GM21390 (cell line): Measurements from ENCODE around the gene NSRP1.
"Not testable (repeated sequence)": the region's sequence is repeated elsewhere in the genome, so short reads cannot be mapped to it uniquely, and the experiment has no call there.

ENCODE experiments used
- ATAC-seq: cut with Tn5 transposase; IDR thresholded peaks from one replicate; pipeline ENCODE4 v1.9.1; 2021; ENCODE audit not compliant: unreplicated experiment

Gene NSRP1

GRCh38 chr17:30118635-30119034, 2.0 kb downstream of the NSRP1 start:
- ATAC-seq = not testable (repeated sequence)

GRCh38 chr17:30124273-30124796, 7.7 kb downstream of the NSRP1 start:
- ATAC-seq = no peak

- no peak for ATAC-seq
These were observed 13.5 kb downstream of the NSRP1 start for GRCh38 chr17:30130121-30130520.

GRCh38 chr17:30132615-30133014, 16.0 kb downstream of the NSRP1 start:
- ATAC-seq = no peak

GRCh38 chr17:30133197-30133596, 16.6 kb downstream of the NSRP1 start:
- ATAC-seq = no peak

- no peak for ATAC-seq
These were observed 17.9 kb downstream of the NSRP1 start for GRCh38 chr17:30134551-30134950.

- no peak for ATAC-seq
These were observed 20.5 kb downstream of the NSRP1 start for GRCh38 chr17:30137158-30137557.

- not testable (repeated sequence) for ATAC-seq
These were observed 31.2 kb downstream of the NSRP1 start for GRCh38 chr17:30147860-30148259.

- no peak for ATAC-seq
These were observed 31.8 kb downstream of the NSRP1 start for GRCh38 chr17:30148376-30148775.

GRCh38 chr17:30151471-30151870, 34.9 kb downstream of the NSRP1 start:
- ATAC-seq = no peak

GRCh38 chr17:30153463-30153862, 36.8 kb downstream of the NSRP1 start:
- no peak for ATAC-seq

- ATAC-seq = no peak
These were observed 38.8 kb downstream of the NSRP1 start for GRCh38 chr17:30155389-30155788.

- no peak for ATAC-seq
These were observed 42.4 kb downstream of the NSRP1 start for GRCh38 chr17:30158896-30159625.

GRCh38 chr17:30160419-30161172, 44.0 kb downstream of the NSRP1 start:
- no peak for ATAC-seq

GRCh38 chr17:30161601-30162000, 45.0 kb downstream of the NSRP1 start:
- ATAC-seq = no peak

GRCh38 chr17:30164531-30164930, 47.9 kb downstream of the NSRP1 start:
- no peak for ATAC-seq

- no peak for ATAC-seq
These were observed 48.5 kb downstream of the NSRP1 start for GRCh38 chr17:30165147-30165546.

GRCh38 chr17:30165960-30166359, 49.3 kb downstream of the NSRP1 start:
- ATAC-seq = no peak

GRCh38 chr17:30170415-30170987, 53.9 kb downstream of the NSRP1 start:
- ATAC-seq = no peak

- ATAC-seq = no peak
These were observed 55.9 kb downstream of the NSRP1 start for GRCh38 chr17:30172560-30172959.

GRCh38 chr17:30173649-30174048, 57.0 kb downstream of the NSRP1 start:
- ATAC-seq = peak; percentile 79

GRCh38 chr17:30174556-30174955, 57.9 kb downstream of the NSRP1 start:
- ATAC-seq = no peak
